NCI-H146 treated with DMSO at 0.1 percent for 48 hours (cell line): Measurements from ENCODE around the gene PHACTR4.
"Not testable (repeated sequence)": the region's sequence is repeated elsewhere in the genome, so short reads cannot be mapped to it uniquely, and the experiment has no call there.

Experiments used
- DNase-seq: peaks from one replicate; lab custom pipeline; 2025; ENCODE audit not compliant: unreplicated experiment; lab: John Stamatoyannopoulos, UW

The PHACTR4 gene

DNA sequence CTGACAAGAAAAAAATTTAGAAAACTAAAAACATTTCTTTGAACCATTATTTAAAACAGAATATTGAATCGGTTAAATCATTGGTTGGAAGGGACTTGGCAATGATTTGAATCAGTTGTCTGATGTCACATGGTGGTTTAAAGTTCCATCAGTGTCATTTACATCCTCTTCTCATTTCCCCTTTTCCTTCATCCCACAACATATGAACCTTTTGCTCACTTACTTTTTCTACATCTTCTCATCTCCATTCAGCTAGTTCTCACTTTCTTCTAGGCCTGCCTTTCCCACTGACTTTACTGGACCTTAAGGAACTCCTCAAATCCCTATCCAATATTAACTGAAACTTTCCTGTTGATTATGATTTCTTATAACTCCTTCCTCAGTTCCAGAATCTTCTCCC, 58.5 kb downstream of the PHACTR4 start:
- DNase-seq, result no peak

DNA sequence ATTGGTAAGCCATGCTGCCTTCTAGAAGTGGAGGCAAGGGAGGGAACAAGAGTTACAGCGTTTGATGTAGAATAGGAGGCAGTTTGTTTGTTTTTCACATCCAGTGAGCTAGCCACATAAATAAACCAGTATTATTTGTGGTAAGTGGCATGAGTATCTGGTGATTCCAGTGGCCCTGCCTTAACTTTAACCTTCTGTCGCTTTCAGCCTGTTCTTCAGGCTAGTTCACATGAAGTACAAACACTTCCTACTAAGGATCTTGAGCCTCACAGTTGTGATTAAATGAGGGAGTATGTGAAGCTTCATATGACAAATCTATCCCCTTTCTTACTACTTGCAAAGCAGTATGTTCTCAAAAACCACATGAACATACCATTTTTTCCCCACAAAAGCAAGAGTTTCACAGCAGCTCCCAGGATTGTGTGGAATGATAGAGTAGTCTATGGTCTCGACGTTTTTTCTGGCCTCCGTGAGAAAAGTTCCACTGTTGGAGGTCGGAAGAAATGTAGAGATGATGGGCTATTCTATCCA, 59.5 kb downstream of the PHACTR4 start:
- no peak for DNase-seq

DNA sequence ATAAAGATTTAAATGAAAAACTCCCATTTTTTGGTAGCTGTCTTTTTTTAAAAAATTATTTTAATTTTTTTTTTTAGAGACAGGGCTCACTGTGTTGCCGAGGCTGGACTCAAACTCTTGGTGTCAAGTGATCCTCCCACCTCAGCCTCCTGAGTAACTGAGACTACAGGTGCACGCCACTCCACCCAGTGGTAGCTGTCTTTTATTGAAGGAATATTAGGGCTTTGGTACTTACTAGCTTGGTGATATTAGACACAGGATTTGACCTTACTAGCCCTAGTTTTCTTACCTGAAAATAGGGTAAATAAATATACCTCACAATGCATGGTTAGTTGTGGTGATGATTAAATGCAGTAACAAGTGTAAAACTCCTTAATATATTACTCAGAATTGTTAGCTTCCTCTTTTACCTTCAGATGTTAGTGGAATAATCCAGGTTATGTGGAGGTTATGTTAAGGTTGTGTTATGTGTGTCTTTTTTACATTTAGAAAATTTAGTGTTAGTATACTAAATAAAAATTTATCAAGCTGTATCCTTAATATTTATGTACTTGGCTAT, 66.8 kb downstream of the PHACTR4 start:
- DNase-seq, result no peak

DNA sequence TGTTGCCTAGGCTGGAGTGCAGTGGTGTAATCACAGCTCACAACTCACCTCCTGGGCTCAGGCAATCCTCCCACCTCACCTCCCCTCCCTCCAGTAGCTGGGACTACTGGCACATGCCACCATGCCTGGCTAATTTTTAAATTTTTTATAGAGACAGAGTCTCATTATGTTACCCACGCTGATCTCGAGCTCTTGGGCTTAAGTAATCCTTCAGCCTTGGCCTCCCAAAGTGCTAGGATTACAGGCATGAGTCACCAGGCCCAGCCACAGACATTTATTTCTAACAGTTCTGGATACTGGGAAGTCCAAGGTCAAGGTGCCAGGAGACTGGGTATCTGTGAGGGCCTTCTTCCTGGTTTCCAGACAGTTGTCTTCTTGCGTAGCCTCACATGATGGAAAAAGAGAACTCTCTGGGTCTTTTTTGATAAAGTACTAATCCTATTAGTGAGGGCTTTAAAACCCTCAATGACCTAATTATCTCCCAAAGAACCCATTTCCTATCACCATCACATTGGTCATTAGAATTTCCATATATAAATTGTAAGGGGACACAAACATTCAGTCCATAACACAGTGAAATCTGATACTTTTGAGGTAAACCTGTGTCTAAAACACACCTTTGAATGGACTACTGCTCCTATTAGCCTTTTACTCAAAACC, 67.9 kb downstream of the PHACTR4 start:
- no peak for DNase-seq

DNA sequence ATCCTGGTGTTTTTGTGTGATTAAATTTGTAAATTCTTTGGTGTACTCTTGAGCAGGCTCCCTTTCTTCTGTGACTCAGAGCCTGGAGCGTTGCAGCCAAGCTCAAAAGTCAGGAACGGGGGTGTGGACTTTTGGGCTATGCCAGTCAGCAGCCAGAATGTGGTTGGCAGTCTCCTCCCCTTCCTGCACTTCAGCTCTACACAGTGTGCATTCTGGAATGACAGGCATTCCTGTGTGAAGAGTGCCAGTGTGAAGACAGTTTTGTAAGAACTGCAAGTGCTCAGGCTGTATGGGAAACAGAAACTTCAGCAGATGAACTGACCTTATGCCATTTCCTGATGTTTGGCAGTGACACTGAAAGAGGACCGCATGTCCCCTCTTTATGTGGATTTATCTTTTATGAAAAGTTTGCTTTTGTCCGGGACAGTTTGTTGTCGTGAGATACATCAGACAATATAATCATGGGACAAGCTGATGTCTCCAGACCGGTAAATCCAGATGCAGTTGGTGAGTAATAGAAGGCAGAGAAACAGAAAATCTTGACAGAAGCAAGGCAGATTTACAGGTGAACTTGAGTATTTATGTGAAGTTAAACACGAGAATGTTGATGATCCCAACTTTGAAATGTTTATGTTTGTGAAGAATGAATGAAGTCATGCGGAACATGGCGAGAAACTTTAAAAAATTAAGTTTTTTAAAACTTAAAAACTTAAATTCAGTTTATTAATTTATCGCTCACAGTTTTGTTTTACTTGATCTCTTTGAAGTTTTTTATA, 68.6 kb downstream of the PHACTR4 start:
- no peak for DNase-seq

DNA sequence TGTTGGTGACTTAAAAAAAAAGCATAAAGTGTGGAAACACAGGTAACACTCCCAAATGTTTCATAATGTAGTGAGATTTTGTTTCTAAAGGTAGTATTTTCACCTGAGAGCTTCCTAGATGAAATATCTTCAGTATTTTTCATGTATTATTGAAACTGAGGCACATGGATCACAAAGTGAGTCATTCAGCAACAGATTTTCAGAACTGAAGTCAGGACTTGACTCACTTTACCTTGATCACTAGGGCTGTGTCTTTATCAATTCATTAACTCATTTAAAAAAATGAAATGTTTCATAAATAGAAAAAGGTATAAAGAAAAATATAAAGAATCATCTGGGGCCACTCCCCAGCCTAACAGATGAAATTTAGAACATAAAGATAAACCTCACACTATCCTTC, 69.8 kb downstream of the PHACTR4 start:
- DNase-seq, result no peak

DNA sequence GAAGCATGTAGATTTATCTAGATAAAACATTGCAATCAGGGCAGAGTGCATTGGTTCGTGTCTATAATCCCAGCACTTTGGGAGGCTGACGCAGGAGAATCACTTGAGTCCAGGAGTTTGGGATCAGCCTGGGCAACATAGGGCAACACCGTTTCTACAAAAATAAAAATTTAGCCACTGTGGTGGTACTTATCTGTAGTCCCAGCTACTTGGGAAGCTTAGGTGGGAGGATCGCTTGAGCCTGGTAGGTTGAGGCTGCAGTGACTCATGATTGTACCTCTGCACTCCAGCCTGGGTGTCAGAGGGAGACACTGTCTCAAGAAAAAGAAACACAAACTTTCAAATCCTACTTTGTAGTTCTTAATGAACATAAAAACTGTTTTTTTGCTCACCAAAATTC, 72.1 kb downstream of the PHACTR4 start:
- no peak for DNase-seq

DNA sequence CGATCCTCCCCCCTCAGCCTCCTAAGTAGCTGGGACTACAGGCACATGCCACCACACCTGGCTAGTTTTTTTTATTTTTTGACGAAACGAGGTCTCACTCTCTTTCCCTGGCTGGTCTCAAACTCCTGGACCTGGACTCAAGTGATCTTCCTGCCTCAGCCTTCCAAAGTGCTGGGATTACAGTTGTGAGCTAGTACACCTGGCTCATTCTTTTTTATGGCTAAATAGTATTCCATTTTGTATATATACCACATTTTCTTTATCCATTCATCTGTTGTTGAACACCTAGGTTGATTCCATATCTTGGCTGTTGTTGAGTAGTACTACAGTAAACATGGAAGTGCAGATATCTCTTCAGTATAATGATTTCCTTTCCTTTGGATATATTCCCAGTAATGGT, 74.0 kb downstream of the PHACTR4 start:
- no peak for DNase-seq

DNA sequence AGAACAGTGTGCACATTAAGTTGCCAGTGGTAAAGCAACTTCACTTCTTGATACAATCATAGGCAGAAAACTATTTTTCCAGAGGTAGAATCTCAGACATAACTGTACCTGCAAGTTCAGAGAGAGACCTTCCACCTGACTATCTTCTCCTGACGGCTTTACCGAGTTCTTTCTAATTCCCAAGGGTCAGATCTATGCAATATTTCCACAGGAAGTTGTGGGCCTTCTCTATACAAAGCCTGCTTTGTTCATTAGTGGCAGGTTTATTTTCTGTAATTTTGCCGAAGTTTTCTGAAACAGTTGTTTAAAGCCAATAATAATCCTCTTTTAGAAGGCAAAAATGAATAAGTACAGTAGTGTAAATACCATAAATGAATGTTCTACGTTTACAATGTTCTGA, 78.1 kb downstream of the PHACTR4 start:
- DNase-seq, result no peak

DNA sequence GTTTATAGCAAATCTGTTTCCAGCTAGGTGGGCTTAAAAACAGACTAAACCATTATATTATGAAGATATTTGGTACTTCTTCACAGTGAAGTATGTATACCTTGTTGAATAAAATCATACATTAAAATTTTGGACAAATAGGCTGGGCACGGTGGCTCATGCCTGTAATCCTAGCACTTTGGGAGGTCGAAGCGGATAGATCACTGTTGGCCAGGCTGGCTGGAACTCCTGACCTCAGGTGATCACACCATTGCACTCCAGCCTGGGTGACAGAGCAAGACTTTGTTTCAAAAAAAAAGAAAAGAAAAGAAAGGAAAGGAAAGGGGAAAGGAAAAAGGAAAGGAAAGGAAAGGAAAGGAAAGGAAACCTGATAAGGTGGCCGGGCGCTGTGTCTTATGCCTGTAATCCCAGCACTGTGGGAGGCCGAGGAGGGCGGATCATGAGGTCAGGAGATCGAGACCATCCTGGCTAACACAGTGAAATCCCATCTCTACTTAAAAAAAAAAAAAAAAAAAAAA, 78.6 kb downstream of the PHACTR4 start:
- not testable (repeated sequence) for DNase-seq

DNA sequence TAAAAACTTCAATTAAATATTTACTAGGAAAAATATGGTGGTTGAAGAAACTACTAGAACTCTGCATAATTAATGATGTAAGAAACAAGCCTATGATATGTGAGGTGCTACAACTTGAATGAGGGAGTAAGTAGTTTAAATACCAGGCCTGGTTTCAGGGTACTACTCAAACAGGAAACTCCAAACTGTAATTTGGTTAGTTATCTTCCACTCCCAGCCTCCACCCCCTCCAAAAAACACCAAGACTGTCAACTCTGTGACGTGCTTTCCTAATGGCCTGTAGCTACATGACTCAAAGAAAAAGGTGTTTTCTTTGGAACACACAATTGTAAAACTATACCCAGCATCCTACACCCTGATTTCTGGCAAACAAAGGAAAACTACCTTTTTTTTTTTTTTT, 80.4 kb downstream of the PHACTR4 start:
- no peak for DNase-seq

DNA sequence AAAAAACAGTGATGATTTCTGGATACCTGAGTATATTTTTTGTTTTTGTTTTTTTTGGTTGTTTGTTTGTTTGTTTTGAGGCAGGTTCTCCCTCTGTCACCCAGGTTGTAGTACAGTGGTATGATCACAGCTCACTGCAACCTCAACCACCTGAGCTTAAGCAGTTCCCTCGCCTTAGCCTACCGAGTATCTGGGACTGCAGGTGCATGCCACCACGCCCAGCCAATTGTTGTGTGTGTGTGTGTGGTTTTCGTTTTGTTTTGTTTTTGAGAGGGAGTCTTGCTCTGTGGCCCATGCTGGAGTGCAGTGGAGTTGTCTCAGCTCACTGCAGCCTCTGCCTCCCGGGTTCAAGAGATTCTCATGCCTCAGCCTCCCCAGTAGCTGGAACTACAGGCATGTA, 81.0 kb downstream of the PHACTR4 start:
- DNase-seq, result no peak

DNA sequence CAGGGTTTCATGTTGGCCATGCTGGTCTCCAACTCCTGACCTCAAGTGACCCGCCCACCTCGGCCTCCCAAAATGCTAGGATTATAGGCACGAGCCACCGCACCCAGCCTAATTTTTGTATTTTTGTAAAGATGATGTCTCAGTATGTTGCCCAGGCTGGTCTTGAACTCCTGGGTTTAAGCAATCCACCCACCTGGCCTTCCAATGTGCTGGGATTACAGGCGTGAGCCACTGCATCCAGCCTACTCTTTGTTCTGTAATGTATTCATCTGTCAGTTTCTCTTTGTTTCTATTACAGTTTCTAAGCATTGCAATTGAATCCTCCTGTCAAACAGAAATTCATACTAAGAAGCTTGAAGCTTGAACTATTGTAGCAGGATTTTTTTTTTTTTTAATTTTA, 81.5 kb downstream of the PHACTR4 start:
- DNase-seq, result no peak

DNA sequence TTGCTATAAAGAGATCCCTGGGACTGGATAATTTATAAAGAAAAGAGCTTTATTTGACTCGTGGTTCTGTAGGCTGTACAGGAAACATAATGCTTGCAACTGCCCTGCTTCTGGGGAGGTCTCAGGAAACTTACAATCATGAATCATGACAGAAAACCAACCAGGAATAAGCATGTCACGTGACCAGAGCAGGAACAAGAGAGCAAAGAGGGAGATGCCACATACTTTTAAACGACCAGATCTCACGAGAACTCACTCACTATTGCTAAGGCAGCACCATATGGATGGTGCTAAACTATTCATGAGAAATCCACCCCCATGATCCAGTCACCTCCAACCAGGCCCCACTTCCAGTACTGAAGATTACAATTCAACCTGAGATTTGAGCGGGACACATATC, 86.5 kb downstream of the PHACTR4 start:
- DNase-seq, result no peak

DNA sequence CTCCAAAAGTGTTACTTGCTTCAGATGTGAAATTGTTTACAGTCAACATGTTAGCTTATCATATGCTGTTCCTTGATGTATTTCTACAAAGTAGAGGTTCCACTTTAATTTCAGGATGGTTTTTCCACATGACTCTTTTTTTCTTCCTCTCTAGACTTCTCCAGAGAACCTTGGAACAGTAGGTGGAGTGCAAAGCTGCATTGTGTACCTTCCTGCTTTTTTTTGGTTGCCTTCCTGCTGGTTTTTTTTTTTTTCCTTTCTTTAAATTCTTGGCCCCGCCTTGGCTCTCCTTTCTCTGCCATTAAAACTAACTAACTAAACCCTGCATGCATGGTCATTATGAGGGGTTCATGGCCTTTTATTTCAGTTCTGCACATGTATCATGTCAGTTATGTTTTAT, 88.1 kb downstream of the PHACTR4 start:
- no peak for DNase-seq

DNA sequence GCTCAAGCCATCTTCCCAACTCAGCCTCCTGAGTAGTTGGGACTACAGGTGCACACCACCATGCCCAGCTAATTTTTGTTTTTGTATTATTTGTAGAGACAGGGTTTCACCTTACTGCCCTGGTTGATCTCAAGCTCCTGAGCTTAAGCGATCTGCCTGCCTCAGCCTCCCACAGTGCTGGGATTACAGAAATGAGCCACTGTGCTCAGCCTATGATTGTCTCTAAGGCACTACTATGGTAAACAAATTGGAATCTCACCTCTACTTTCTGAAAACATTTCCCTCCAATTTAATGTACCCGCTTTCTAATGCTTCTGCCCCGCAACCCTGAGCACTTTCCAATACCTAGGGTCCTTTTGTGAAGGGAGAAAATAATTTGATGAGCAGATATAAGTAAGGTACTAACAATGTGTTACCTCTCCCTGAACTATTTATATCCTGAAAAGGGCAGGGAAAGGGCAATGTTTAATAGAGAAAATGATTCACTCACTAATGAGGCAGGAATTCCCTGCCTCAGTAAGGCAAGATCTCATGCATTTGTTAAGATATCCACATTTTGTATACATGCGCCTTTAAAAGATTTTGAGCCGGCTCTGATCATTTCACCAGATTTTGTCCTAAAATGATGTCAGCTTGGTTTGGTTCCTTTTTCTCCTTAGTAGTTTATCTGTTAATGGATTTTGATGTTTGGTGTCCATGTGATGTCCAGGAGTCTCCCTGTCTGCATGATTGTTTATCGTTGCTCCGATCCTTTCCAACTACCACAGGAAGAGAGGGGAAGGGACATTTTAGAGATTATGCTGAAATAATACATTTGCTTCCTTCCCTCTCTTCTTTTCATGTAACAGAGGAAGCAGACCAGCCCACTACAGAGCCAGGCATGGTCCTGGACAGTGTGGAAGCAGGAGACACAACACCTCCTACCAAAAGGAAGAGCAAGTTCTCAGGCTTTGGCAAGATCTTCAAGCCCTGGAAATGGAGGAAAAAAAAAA, 89.0 kb downstream of the PHACTR4 start:
- DNase-seq, result no peak

DNA sequence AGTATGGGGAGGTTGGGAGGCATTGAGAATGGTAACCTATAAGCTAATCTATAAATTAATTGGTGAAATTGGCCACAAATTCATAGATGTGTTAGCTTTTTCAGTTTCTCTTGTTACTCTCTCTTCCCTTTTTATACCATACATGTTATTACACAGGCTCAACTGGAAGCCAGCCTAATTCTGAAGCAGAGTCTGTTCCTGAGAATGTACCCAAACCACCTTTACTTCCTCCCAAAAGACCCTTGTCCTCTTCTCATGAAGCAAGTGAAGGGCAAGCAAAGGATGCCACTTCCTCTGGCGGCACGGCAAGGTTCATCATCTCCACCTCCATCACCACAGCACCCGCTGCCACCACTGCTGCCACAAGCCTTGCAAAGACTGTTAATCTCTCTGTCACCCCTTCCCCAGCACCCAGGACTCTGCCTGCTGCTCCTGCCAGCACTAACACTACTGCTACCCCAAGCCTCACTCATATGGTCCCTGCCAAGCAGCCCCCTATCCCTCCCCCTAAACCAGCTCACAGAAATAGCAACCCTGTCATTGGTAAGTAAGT, 96.8 kb downstream of the PHACTR4 start:
- DNase-seq, result no peak

DNA sequence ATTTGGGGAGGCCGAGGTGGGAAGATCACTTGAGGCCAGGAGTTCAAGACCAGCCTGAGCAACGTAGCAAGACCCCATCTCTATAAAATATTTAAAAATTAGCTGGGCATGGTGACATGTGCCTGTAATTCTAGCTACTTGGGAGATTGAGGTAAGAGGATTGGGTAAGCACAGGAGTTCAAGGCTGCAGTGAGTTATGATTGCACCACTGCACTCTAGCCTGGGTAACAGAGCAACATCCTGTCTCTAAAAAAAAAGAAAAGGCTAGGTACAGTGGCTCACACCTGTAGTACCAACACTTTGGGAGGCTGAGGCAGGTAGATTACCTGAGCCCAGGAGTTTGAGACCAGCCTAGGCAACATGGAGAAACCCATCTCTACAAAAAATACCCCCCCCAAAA, 100.6 kb downstream of the PHACTR4 start:
- DNase-seq, result no peak

DNA sequence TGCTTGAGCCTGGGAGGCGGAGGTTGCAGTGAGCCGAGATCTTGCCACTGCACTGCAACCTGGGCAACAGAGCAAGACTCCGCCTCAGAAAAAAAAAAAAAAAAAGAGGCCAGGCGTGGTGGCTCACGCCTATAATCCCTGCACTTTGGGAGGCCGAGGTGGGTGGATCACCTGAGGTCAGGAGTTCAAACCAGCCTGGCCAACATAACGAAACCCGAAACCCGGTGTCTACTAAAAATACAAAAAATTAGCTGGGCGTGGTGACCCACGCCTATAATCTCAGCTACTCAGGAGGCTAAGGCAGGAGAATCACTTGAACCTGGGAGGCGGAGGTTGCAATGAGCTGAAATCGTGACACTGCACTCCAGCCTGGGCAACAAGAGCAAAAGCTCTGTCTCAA, 110.0 kb downstream of the PHACTR4 start:
- not testable (repeated sequence) for DNase-seq

DNA sequence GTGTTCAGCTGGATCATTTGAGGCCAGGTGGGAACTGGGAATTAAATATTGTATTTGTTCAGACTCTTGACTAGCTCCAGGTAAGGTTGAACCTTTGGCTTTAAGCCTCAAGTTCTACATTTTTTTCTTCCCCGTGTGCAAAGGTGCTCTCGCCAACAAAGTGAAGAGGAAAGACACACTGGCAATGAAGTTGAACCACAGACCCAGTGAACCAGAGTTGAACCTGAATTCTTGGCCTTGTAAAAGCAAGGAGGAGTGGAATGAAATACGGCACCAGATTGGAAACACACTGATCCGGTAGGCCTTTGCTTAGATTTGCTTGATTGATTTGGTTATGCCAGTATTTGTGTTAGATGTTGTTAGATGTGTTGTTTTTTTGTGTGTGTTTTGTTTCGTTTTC, 110.8 kb downstream of the PHACTR4 start:
- DNase-seq, result no peak

DNA sequence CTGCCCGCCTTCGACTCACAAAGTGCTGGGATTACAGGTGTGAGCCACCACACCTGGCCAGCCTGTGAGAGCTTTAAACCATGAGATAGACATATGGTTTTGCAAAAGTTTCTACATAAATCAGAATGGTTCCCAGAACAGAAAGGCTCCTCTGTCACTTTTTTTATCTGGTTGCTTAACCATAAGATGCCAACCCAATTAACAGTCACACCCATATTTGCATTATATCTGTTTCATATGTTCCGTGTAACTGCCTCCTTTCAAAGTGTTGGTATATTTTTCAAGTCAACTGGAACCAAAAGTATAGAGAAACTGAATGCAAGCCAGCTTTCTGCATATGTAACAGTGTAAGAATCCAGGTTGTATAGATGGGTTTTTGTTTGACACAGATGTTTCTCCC, 112.6 kb downstream of the PHACTR4 start:
- DNase-seq, result no peak
